ENCODE results near the gene IL2RA. TPM values are rescaled to one million over a fixed set of nuclear protein-coding genes. Genes with fewer than 3 reads are reported as not detected.
A peak's percentile ranks its signal among the peaks of the same experiment; 100 is the strongest.

The IL2RA gene
- total and polyA plus RNA-seq, 9 of the 15 experiments (the other 6 are each of a cell fraction or from before 2014, with no cell fraction given) = 0.95 TPM; not detected in 8

- no peak for TF ChIP-seq ATF1 (CRISPR knock-in tag; IDR thresholded peaks at IDR 0.05)
- peak; percentile 78 for TF ChIP-seq ATF1 (tag; IDR thresholded peaks at IDR 0.05)
- TF ChIP-seq, protein P1, sequence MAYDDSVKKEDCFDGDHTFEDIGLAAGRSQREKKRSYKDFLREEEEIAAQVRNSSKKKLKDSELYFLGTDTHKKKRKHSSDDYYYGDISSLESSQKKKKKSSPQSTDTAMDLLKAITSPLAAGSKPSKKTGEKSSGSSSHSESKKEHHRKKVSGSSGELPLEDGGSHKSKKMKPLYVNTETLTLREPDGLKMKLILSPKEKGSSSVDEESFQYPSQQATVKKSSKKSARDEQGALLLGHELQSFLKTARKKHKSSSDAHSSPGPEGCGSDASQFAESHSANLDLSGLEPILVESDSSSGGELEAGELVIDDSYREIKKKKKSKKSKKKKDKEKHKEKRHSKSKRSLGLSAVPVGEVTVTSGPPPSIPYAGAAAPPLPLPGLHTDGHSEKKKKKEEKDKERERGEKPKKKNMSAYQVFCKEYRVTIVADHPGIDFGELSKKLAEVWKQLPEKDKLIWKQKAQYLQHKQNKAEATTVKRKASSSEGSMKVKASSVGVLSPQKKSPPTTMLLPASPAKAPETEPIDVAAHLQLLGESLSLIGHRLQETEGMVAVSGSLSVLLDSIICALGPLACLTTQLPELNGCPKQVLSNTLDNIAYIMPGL (CRISPR knock-in tag; IDR thresholded peaks at IDR 0.05) = no peak
- peak; percentile 77 for TF ChIP-seq GATA2 (CRISPR knock-in tag; IDR thresholded peaks at IDR 0.05)
- no peak for TF ChIP-seq MTF1 (CRISPR knock-in tag; IDR thresholded peaks at IDR 0.05; ENCODE audit: borderline replicate concordance)
- TF ChIP-seq PTRF (tag; IDR thresholded peaks at IDR 0.05) = no peak
- TF ChIP-seq ZBED1 (IDR thresholded peaks at IDR 0.05) = no peak
- TF ChIP-seq ZNF24 (IDR thresholded peaks at IDR 0.05) = no peak
- TF ChIP-seq FOSL1 (tag; conservative IDR thresholded peaks at IDR 0.05) = peak; percentile 46
- no peak for TF ChIP-seq ATF3 (IDR thresholded peaks at IDR 0.05)
- 0 out of 2 replicates have a peak, but pooled peaks have one; percentile 35 for TF ChIP-seq ATF3 (CRISPR knock-in tag; conservative IDR thresholded peaks at IDR 0.05)
- no peak for TF ChIP-seq POLR2G (IDR thresholded peaks at IDR 0.05; ENCODE audit: low read depth, low read length)
- no peak for TF ChIP-seq MCM5 (IDR thresholded peaks at IDR 0.05; ENCODE audit: low read depth)
- no peak for TF ChIP-seq WHSC1 (IDR thresholded peaks at IDR 0.05; ENCODE audit: low read length)
- TF ChIP-seq DDX20 (tag; IDR thresholded peaks at IDR 0.05; ENCODE audit: low read depth) = no peak
- peak; percentile 87 for TF ChIP-seq CBFA2T2 (conservative IDR thresholded peaks at IDR 0.05)
- peak; percentile 50; the same call in 1 of the 2 replicates for TF ChIP-seq SMARCE1 (IDR thresholded peaks at IDR 0.05)
- no peak for TF ChIP-seq GTF2F1 (IDR thresholded peaks at IDR 0.05; ENCODE audit: low read depth, low read length)
- TF ChIP-seq SLC30A9 (CRISPR knock-in tag; IDR thresholded peaks at IDR 0.05) = no peak
Measured at GRCh38 chr10:5981529-5981928, 80.6 kb downstream of the IL2RA start (continued).
